Measurements from ENCODE around the gene SGPP2. TPM values are rescaled to one million over a fixed set of nuclear protein-coding genes. Genes with fewer than 3 reads are reported as not detected.

Gene SGPP2
- total RNA-seq, 6 experiments from 2014 or later = not detected

GRCh38 chr2:222518570-222519381 lies 94.4 kb downstream of the SGPP2 start:
- Mint-ChIP-seq H3K4me3 (no peak overlapping the region), H3K4me1 (ENCODE audit: low read depth) (no peaks in the 10 kb centered on the region), H3K9me3 (no peaks in the 10 kb centered on the region), H3K36me3 (ENCODE audit: low read depth) (no peaks in the 10 kb centered on the region), H3K27me3 (ENCODE audit: insufficient read depth) (no peaks in the 10 kb centered on the region; the same call in none of the 2 replicates), H3K27ac (no peak overlapping the region)
- TF ChIP-seq CTCF (IDR thresholded peaks at IDR 0.05) = no peak
- no peak for DNase-seq

- H3K4me3 Mint-ChIP-seq = no peak overlapping the region
- no peaks in the 10 kb centered on the region for H3K36me3 Mint-ChIP-seq (ENCODE audit: low read depth)
- H3K9me3 Mint-ChIP-seq = no peaks in the 10 kb centered on the region
- no peak overlapping the region for H3K27ac Mint-ChIP-seq
- no peak for TF ChIP-seq CTCF (IDR thresholded peaks at IDR 0.05)
- peaks cover 4% of the 10 kb centered on the region for H3K27me3 Mint-ChIP-seq (ENCODE audit: insufficient read depth)
- DNase-seq = no peak
- H3K4me1 Mint-ChIP-seq (ENCODE audit: low read depth) = no peaks in the 10 kb centered on the region
These were observed 96.8 kb downstream of the SGPP2 start for GRCh38 chr2:222521099-222521498.

GRCh38 chr2:222522082-222522481 lies 97.7 kb downstream of the SGPP2 start:
- H3K36me3 Mint-ChIP-seq (ENCODE audit: low read depth) = no peaks in the 10 kb centered on the region
- TF ChIP-seq CTCF (IDR thresholded peaks at IDR 0.05) = no peak
- no peak overlapping the region for H3K27ac Mint-ChIP-seq
- H3K9me3 Mint-ChIP-seq = no peaks in the 10 kb centered on the region
- H3K4me3 Mint-ChIP-seq = no peak overlapping the region
- DNase-seq = no peak
- peaks cover 4% of the 10 kb centered on the region for H3K27me3 Mint-ChIP-seq (ENCODE audit: insufficient read depth)
- H3K4me1 Mint-ChIP-seq (ENCODE audit: low read depth) = no peaks in the 10 kb centered on the region

GRCh38 chr2:222523783-222524544 lies 99.6 kb downstream of the SGPP2 start:
- H3K9me3 Mint-ChIP-seq = no peaks in the 10 kb centered on the region
- no peak overlapping the region for H3K4me3 Mint-ChIP-seq
- no peak for DNase-seq
- no peak for TF ChIP-seq CTCF (IDR thresholded peaks at IDR 0.05)
- H3K36me3 Mint-ChIP-seq (ENCODE audit: low read depth) = no peaks in the 10 kb centered on the region
- H3K27ac Mint-ChIP-seq = no peak overlapping the region
- H3K4me1 Mint-ChIP-seq (ENCODE audit: low read depth) = no peaks in the 10 kb centered on the region
- H3K27me3 Mint-ChIP-seq (ENCODE audit: insufficient read depth) = peaks cover 4% of the 10 kb centered on the region

- no peaks in the 10 kb centered on the region for H3K4me1 Mint-ChIP-seq (ENCODE audit: low read depth)
- no peak for TF ChIP-seq CTCF (IDR thresholded peaks at IDR 0.05)
- peaks cover 4% of the 10 kb centered on the region for H3K27me3 Mint-ChIP-seq (ENCODE audit: insufficient read depth)
- no peak for DNase-seq
- no peaks in the 10 kb centered on the region for H3K9me3 Mint-ChIP-seq
- H3K27ac Mint-ChIP-seq = no peak overlapping the region
- no peak overlapping the region for H3K4me3 Mint-ChIP-seq
- no peaks in the 10 kb centered on the region for H3K36me3 Mint-ChIP-seq (ENCODE audit: low read depth)
These were observed 101.5 kb downstream of the SGPP2 start for GRCh38 chr2:222525811-222526210.
